Ecto neural progenitor cell (in vitro differentiated cells): ENCODE data around the gene LRRC74B.
"Not testable (repeated sequence)": the region's sequence is repeated elsewhere in the genome, so short reads cannot be mapped to it uniquely, and the experiment has no call there.

ENCODE experiments used
- DNase-seq: peaks from one replicate; pipeline ENCODE4 v3.0.0-alpha.2; 2018; ENCODE audit warnings: low spot score

Gene LRRC74B

GRCh38 chr22:21032037-21032867, 13.5 kb upstream of the LRRC74B start, which contains the start of gene SLC7A4:
TSS of gene SLC7A4 (minus strand) at chr22:21032561. CDS start at chr22:21031812, 749 bp downstream.
- DNase-seq, result no peak

DNA sequence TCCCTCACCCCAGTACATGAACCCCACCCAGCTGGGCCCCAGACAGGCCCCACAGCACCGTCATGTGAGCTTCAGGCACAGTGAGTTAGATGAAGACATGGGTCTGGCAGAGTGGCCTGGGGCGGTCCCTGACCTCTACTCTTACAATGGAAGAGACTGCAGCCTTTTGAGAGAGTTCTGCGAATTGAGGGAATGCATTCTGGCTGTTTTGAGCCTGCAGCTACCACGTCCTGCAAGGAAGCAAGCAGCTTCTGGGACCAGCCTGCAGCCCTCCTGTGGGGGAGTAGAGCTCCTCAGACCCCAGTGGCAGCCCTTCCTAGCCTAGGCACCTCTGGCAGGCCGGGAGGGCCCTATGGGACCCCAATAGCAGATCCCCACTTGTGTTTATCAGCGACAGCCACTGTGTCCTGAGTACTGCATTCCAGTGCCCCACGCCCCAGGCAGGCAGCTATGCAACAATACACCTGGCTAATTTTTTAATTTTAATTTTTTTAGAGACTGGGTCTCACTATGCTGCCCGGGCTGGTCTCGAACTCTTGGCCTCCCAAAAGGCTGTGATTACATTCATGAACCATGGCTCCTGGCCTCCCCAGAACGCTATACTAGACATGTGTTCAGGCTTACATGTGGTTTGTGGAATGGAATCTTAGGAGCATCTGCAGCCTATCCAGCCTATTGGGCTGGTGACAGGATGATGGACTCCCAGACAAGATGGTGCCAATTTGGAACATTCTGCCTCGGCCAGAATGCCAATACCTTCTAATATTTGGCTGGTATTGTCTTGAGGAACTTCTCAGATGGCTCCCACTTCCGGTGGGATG, 12.7 kb upstream of the LRRC74B start:
- DNase-seq, result no peak

DNA sequence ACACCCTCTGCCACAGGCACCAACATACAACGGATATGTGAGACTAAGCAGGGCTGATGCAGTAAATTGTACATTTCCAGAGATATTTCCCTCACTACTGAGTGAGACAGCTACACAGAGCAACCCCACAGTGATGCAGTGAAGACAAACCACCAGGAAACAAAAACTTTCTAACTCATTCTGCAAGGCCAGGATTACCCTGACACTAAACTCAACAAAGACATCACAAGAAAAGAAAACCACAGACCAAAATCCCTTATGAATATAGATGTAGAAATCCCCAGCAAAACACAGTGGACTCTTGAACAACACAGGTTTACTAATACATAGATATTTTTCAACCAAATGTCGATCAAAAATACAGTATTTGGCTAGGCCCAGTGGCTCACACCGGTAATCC, 11.9 kb upstream of the LRRC74B start:
- no peak for DNase-seq

DNA sequence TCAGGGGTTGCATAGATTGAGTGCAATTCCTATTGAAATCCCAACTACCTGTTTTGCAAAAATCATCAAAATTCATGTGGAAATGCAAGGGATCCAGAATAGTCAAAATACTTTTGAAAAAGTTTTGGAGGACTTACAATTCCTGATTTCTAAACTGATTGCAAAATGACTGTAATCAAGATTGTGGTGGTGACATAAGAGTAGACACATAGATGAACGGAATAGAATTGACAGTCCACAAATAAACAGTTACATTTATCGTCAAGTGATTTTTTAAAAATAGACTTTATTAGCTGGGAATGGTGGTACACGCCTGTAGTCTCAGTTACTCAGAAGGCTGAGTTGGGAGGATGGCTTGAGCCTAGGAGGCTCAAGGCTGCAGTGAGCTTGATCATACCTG, 10.8 kb upstream of the LRRC74B start:
- no peak for DNase-seq

- DNase-seq, result no peak
Observed at GRCh38 chr22:21038405-21038804, 7.3 kb upstream of the LRRC74B start.

DNA sequence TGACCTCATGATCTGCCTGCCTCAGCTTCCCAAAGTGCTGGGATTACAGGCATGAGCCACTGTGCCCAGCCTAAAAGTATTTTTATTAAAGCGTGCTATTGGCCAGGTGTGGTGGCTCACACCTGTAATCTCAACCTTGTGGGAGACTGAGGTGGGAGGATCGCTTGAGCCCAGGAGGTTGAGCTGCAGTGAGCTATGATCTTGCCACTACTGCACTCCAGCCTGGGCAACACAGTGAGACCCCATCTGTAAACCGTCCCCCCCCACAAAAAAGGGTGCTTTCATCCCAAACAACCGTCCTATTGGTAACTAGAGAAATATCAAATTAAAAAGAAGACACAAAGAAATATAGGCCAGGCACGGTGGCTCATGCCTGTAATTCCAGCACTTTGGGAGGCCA, 6.6 kb upstream of the LRRC74B start:
- not testable (repeated sequence) for DNase-seq

GRCh38 chr22:21041937-21042336, 3.8 kb upstream of the LRRC74B start:
- no peak for DNase-seq

DNA sequence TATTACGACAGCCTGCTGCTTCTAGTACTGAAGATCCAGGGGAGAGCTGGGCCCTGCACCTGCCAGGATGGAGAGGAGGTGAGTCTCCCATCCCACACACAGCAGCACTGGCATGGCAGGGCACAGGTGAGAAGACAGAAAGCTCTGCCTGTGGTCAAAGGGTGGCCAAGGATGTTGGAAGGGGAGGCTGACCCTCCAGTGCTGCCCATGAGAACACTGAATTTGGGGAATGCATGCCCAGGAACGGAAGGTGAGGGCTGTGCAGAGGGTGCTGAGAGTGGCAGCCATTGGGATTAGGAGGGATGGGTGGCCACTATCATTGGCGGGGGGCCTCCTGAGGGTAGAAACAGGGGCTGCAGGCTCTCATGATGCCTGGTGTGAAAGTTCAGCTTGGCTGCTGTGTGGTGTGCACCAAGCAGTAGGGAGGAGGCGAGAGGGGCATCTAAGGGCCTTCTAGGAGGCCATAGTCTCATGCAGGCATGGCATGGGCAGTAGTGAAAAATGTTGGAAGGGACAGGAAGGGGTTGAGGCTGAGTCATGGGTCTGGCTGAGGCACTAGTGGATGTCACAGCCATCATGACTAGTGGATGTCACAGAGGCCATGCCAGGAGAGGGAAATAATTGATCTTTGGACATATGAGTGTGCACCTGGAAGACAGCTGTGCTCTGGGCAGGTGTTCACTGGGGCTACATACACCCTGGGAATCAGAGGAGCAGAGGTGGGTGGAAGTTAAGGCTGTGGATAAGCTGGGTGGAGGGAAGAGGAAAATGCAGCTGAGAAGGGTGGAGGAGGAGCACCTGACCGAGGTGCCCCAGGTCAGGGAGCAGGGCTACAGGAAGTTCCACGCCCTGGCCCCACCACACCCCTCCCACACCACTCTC, 2.5 kb upstream of the LRRC74B start:
- DNase-seq, result no peak

- peak; percentile 42 for DNase-seq
Observed at GRCh38 chr22:21043860-21044535, 1.7 kb upstream of the LRRC74B start.

DNA sequence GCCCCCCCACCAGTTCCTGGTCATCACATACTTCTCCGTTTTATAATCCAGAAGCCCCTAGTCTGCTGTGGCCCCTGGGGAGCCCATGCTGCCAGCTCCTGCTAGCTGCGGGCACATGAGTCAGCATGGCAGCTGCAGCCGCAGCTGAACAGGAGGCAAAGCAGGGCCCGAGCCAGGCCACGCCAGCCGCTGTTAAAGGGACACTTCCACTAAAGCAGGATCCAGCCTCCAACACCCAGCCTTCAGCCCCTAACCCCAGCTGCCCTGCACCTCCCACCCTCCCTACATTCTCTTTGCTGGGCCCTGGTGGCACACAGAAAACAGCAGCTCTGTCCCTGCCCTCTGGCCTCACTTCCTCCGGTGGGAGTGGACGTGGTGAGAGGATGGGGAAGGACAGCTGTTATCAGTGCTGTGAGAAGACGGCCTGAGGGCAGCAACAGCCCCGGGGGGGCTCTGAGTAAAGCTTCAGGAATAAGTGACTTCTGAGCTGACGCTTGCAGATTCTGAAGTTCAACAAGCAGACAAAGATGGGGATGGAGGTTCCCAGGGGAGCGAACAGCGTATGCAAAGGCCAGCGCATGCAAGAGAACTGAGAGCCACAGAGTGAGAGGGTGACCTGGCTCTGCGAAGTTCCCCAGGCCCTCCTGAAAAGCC, 688 bp upstream of the LRRC74B start:
- DNase-seq, result no peak

- DNase-seq, result no peak
Observed at GRCh38 chr22:21047035-21047661, 1.4 kb downstream of the LRRC74B start.

GRCh38 chr22:21047730-21048129, 2.0 kb downstream of the LRRC74B start:
- no peak for DNase-seq

DNA sequence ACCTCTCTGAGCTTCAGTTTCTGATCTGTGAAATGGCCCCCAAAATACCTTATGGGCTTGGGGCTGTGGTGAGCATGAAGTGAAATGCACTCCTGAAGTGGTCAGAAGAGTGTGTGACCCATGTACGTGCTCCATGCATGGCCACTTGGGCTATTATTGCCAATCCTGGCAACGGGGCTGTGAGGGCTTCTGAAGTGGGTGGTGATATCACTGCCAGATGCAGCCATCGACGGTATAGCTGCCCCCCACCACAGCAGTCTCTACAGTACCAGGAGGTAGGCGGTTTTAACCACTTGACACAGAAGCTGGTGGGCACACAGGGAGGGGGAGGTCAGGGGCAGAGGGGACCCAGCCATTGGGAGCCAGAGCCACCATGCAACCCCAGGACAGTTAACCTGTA, 2.7 kb downstream of the LRRC74B start:
- not testable (repeated sequence) for DNase-seq

DNA sequence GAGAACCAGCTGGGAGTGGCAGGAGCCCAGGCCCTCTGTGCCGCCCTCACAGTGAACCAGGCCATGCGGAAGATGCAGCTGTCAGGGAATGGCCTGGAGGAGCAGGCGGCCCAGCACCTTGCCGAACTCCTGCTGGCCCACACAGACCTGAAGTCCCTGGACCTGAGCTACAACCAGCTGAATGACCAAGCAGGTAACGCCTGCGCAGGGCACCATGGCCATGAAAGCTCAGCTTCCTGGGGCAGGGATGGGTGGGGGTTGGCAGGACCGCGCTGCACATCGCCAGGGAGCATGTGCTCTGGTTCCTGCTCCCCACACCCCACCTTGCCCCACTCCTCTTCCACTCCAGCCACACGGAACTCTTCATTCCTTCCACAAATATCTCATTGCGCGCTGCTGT, 3.2 kb downstream of the LRRC74B start:
- not testable (repeated sequence) for DNase-seq

- no peak for DNase-seq
Observed at GRCh38 chr22:21051145-21051830, 5.5 kb downstream of the LRRC74B start.

GRCh38 chr22:21051831-21052400, 6.2 kb downstream of the LRRC74B start:
- peak; percentile 44 for DNase-seq

GRCh38 chr22:21052715-21053459, 7.1 kb downstream of the LRRC74B start:
- DNase-seq, result no peak

DNA sequence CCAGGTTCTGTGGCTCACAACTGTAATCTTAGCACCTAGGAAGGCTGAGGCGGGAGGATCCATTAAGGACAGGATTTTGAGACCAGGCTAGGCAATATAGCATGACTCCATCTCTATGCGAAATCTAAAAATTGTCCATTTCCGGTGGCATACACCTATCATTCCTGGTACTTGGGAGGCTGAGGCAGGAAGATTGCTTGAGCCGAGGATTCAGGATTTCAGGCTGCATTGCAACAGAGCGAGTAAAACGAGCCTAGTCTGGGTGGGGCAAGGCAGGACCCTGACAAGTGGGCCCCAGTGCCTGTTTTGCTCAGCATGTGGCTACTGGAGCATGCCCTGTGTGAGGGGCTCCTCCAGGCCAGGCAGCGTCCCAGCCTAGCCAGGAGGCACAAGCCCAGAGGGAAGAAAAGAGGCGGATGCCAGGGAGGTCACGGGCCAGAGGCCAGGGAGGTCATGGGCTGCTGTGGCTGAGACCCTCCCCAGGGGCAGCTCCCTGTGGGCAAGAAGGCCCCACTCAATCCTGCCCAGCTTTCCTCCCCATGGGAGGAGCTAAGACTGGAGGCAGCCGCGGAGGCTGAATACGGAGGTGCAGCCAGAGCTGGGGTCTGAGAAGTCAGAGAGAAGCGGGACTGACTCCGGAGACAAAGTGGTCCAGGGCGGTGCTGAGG, 8.4 kb downstream of the LRRC74B start:
- peak; percentile 44 for DNase-seq
